ENCODE measurements around the gene GPATCH11. TPM values are rescaled to one million over a fixed set of nuclear protein-coding genes. Genes with fewer than 3 reads are reported as not detected.

Gene GPATCH11
- total RNA-seq, 2 experiments from 2014 or later: 9.9 to 11.7 TPM

- intact Hi-C loops (cut with micrococcal nuclease): no loop called here
- TF ChIP-seq CTCF (IDR thresholded peaks at IDR 0.05): no peak
- ChIA-PET POLR2A (no interaction called here), CTCF (no interaction called here)
- ATAC-seq (no peak), DNase-seq (no peak)
- Mint-ChIP-seq H3K9me3 (no peaks in the 10 kb centered on the region), H3K27me3 (no peaks in the 10 kb centered on the region), H3K4me3 (no peak overlapping the region), H3K36me3 (ENCODE audit: low read depth) (peaks cover 17% of the 10 kb centered on the region), H3K27ac (no peak overlapping the region), H3K4me1 (ENCODE audit: low read depth) (no peaks in the 10 kb centered on the region)
Measured at GRCh38 chr2:37059841-37060240, 24.5 kb upstream of the GPATCH11 start.

- ChIA-PET POLR2A (no interaction called here), CTCF (no interaction called here)
- Mint-ChIP-seq H3K4me1 (ENCODE audit: low read depth) (no peaks in the 10 kb centered on the region), H3K36me3 (ENCODE audit: low read depth) (peaks cover 17% of the 10 kb centered on the region), H3K4me3 (no peak overlapping the region), H3K27me3 (no peaks in the 10 kb centered on the region), H3K27ac (no peak overlapping the region), H3K9me3 (no peaks in the 10 kb centered on the region)
- DNase-seq (no peak), ATAC-seq (no peak)
- no peak for TF ChIP-seq CTCF (IDR thresholded peaks at IDR 0.05)
- intact Hi-C loops (cut with micrococcal nuclease): no loop called here
Measured at GRCh38 chr2:37060446-37060845, 23.9 kb upstream of the GPATCH11 start.

GRCh38 chr2:37061013-37061711 is 23.2 kb upstream of the GPATCH11 start:
- ChIA-PET CTCF (no interaction called here), POLR2A (no interaction called here)

GRCh38 chr2:37061776-37062175 is 22.5 kb upstream of the GPATCH11 start:
- no peaks in the 10 kb centered on the region for H3K27me3 Mint-ChIP-seq

More at GRCh38 chr2:37061013-37061711, 23.2 kb upstream of the GPATCH11 start:
- intact Hi-C loops (cut with micrococcal nuclease): no loop called here
- Mint-ChIP-seq H3K27me3 (no peaks in the 10 kb centered on the region), H3K4me3 (no peak overlapping the region), H3K27ac (no peak overlapping the region), H3K4me1 (ENCODE audit: low read depth) (no peaks in the 10 kb centered on the region), H3K9me3 (no peaks in the 10 kb centered on the region), H3K36me3 (ENCODE audit: low read depth) (peaks cover 17% of the 10 kb centered on the region)
- no peak for TF ChIP-seq CTCF (IDR thresholded peaks at IDR 0.05)
- ATAC-seq (no peak), DNase-seq (no peak)

More at GRCh38 chr2:37061776-37062175, 22.5 kb upstream of the GPATCH11 start:
- TF ChIP-seq CTCF (IDR thresholded peaks at IDR 0.05): no peak
- DNase-seq (no peak), ATAC-seq (no peak)
- no peaks in the 10 kb centered on the region for H3K9me3 Mint-ChIP-seq
- no peaks in the 10 kb centered on the region for H3K4me1 Mint-ChIP-seq (ENCODE audit: low read depth)
- ChIA-PET CTCF (no interaction called here), POLR2A (interaction anchor here (0.6 kb wide), 1 partner anchor 67 kb away, joined by 3 read pairs; no protein-coding TSS in a partner anchor)
- no peak overlapping the region for H3K27ac Mint-ChIP-seq
- intact Hi-C loops (cut with micrococcal nuclease): no loop called here
- no peak overlapping the region for H3K4me3 Mint-ChIP-seq
- H3K36me3 Mint-ChIP-seq (ENCODE audit: low read depth): peaks cover 16% of the 10 kb centered on the region
